ENCODE data around the gene TP53I11. TPM values are rescaled to one million over a fixed set of nuclear protein-coding genes. Genes with fewer than 3 reads are reported as not detected.

Gene TP53I11
- total and polyA plus RNA-seq, 2 donors: 10.7 to 35.8 TPM

Other genes with a start within 250 kb of the TP53I11 start
- gene TSPAN18, start 223.9 kb downstream of the TP53I11 start, total RNA-seq: 32.2 TPM
- gene TSPAN18, start 223.9 kb downstream of the TP53I11 start, polyA plus RNA-seq: 36.9 TPM
- gene PRDM11, start 195.8 kb upstream of the TP53I11 start, total RNA-seq: 13.7 TPM
- gene PRDM11, start 195.8 kb upstream of the TP53I11 start, polyA plus RNA-seq: 17.2 TPM

All from urinary bladder (tissue), 2 donors.